GM12865 (cell line): Measurements from ENCODE around the gene FASTKD1.

Experiments used
- DNase-seq: peaks from one replicate; pipeline ENCODE4 v3.0.0; 2010; ENCODE audit warnings: low read depth
- H3K4me3 ChIP-seq: 2 replicates; pipeline ENCODE4 v1.5.1; 2011; ENCODE audit warnings: mild to moderate bottlenecking, low read depth, low read length, control low read depth
- CTCF ChIP-seq: IDR thresholded peaks from 2 replicates; pipeline ENCODE4 v1.5.1; 2011; ENCODE audit warnings: low read length, control low read depth, low read depth, inconsistent platforms; ENCODE audit not compliant: insufficient read depth; ENCODE audit errors: missing control alignments

Gene FASTKD1

GRCh38 chr2:169480079-169480465, 93.6 kb downstream of the FASTKD1 start:
- no peak for DNase-seq
- TF ChIP-seq CTCF: no peak
- H3K4me3 ChIP-seq: peak overlapping the region; percentile 50
